ENCODE measurements around the gene RNU1-3.
"Not testable (repeated sequence)": the region's sequence is repeated elsewhere in the genome, so short reads cannot be mapped to it uniquely, and the experiment has no call there.

Gene RNU1-3

DNA sequence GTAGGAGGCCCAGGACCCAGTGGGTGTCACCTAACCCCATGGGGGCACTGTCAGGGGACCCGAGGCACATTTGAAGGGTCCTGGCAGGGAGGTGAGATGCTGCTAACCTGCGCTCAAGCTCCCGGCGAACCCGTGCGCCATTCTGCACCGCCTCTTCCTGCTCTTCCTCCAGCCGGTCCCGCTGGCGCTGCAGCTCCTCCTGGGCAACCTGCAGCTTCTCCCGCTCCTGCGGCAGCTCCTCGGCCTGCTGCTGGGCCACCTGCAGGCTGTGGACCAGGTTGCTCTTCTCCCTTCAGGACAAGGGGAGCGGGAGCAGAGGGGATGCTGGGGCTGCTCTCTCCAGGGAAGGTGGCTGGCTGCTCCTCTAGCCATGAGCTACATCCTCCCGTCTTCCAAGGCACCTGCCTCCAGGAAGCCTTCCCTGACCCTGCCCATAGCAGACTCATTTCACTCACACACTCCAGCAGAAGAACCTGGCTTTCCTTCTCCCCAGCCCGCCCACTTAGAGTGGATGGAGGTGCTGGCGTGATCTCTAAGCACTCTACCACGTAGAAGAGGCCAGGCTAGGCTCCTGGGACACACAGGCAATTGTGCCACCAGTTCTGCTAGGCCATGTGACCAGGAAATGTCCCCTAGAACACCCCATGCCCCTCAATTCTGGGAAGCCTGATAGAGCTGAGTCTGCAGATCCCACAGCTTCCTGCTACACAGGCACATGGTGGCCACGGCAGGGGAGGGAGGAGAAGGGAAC is 38.2 kb downstream of the RNU1-3 start:
- Histone ChIP-seq H4K91ac (ENCODE audit: low read length) (peak overlapping the region; percentile 10), H3K9me3 (ENCODE audit: control insufficient read depth, low read length) (no peaks in the 10 kb centered on the region), H4K8ac (ENCODE audit: low read length) (no peak overlapping the region), H3K4me2 (ENCODE audit: low read length, poor library complexity, severe bottlenecking) (no peak overlapping the region), H3K4me1 (ENCODE audit: control insufficient read depth, insufficient read depth, low read depth, low read length) (peaks cover 7% of the 10 kb centered on the region), H3K27ac (ENCODE audit: low read length, poor library complexity, severe bottlenecking) (no peak overlapping the region), H3K36me3 (ENCODE audit: control insufficient read depth in 1 of 2, insufficient read depth in 2 of 2, low read depth in 1 of 2, low read length in 2 of 2) (peaks cover 73 to 85% of the 10 kb centered on the region in 2 experiments), H3K4ac (ENCODE audit: low read depth in 1 of 2, low read length in 2 of 2) (no peak overlapping the region), H3K27me3 (ENCODE audit: control insufficient read depth in 1 of 2, insufficient read depth in 1 of 2, low read length in 2 of 2) (no peaks in the 10 kb centered on the region), H3K18ac (ENCODE audit: low read depth in 1 of 2, low read length in 2 of 2) (no peak overlapping the region), H3K14ac (ENCODE audit: low read length in 2 of 2) (no peak overlapping the region), H2BK5ac (ENCODE audit: low read depth, low read length, poor library complexity, severe bottlenecking) (no peak overlapping the region), H3K23ac (ENCODE audit: low read length in 2 of 2) (peak overlapping the region in 1 of 2 experiments; percentile 2), H3K9ac (ENCODE audit: low read length) (no peak overlapping the region), H2BK12ac (ENCODE audit: low read length in 2 of 2) (no peak overlapping the region), H2AFZ (ENCODE audit: low read depth, low read length) (no peak overlapping the region), H2AK5ac (ENCODE audit: low read length, severe bottlenecking) (no peak overlapping the region), H2BK120ac (ENCODE audit: low read depth, low read length) (no peak overlapping the region), H2BK15ac (ENCODE audit: low read depth, poor library complexity, severe bottlenecking) (no peak overlapping the region), H3K4me3 (ENCODE audit: insufficient read depth in 1 of 2, low read depth in 1 of 2, low read length in 2 of 2) (no peak overlapping the region), H3K79me1 (replicated peaks; ENCODE audit: low read length, poor library complexity, severe bottlenecking) (peaks cover 25% of the 10 kb centered on the region)
- no peak for DNase-seq
- 95% methylated on average over 19 of the region's 19 CpGs for WGBS

DNA sequence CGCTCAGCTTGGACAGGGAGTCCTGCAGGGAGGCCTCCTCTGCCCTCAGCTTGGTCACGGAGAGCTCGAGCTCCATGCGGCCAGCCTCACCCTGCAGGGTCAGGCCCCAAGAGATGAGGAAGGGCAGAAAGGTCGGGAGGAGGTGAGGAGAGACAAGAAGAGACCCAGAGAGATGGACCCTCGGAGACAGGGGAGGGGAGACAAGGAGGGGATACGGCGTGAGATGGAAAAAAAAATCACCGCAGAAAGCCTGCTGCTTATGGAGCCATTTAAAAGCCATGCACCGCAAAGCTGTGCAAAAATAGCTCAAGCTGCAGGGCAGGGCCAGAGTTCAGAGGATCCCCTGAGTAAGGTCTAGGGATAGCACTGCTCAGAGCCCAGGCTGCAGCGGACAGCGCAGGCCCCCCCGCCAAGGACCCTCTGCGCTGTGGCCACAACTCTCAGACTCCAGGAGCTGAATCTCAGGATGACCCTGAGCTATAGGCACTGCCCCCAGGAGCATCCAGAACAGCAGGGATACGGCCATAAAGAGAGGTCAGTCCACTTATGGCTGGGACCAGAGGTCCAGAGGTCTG is 40.3 kb downstream of the RNU1-3 start:
- 90% methylated on average over 14 of the region's 15 CpGs for WGBS
- H4K8ac ChIP-seq (ENCODE audit: low read length); H2BK5ac ChIP-seq (ENCODE audit: low read depth, low read length, poor library complexity, severe bottlenecking); H3K4me1 ChIP-seq (ENCODE audit: control insufficient read depth, insufficient read depth, low read depth, low read length); H3K4ac ChIP-seq (ENCODE audit: low read depth in 1 of 2, low read length in 2 of 2); H2AK5ac ChIP-seq (ENCODE audit: low read length, severe bottlenecking); H3K27me3 ChIP-seq (ENCODE audit: control insufficient read depth in 1 of 2, insufficient read depth in 1 of 2, low read length in 2 of 2); H2BK12ac ChIP-seq (ENCODE audit: low read length in 2 of 2); H3K4me2 ChIP-seq (ENCODE audit: low read length, poor library complexity, severe bottlenecking); H3K23ac ChIP-seq (ENCODE audit: low read length in 2 of 2); H2BK120ac ChIP-seq (ENCODE audit: low read depth, low read length); H2AFZ ChIP-seq (ENCODE audit: low read depth, low read length); H3K9me3 ChIP-seq (ENCODE audit: control insufficient read depth, low read length); H3K27ac ChIP-seq (ENCODE audit: low read length, poor library complexity, severe bottlenecking); H3K14ac ChIP-seq (ENCODE audit: low read length in 2 of 2); H4K91ac ChIP-seq (ENCODE audit: low read length); H2BK15ac ChIP-seq (ENCODE audit: low read depth, poor library complexity, severe bottlenecking); H3K4me3 ChIP-seq (ENCODE audit: insufficient read depth in 1 of 2, low read depth in 1 of 2, low read length in 2 of 2); DNase-seq; H3K18ac ChIP-seq (ENCODE audit: low read depth in 1 of 2, low read length in 2 of 2); H3K9ac ChIP-seq (ENCODE audit: low read length): not testable (repeated sequence)
- Histone ChIP-seq H3K79me1 (replicated peaks; ENCODE audit: low read length, poor library complexity, severe bottlenecking) (peaks cover 13% of the 10 kb centered on the region), H3K36me3 (ENCODE audit: control insufficient read depth in 1 of 2, insufficient read depth in 2 of 2, low read depth in 1 of 2, low read length in 2 of 2) (peaks cover 61 to 80% of the 10 kb centered on the region in 2 experiments)

- 97% methylated on average over 25 of the region's 25 CpGs for WGBS
- DNase-seq: no peak
- Histone ChIP-seq H3K18ac (ENCODE audit: low read depth in 1 of 2, low read length in 2 of 2) (no peak overlapping the region), H2BK5ac (ENCODE audit: low read depth, low read length, poor library complexity, severe bottlenecking) (no peak overlapping the region), H2AFZ (ENCODE audit: low read depth, low read length) (no peak overlapping the region), H3K27ac (ENCODE audit: low read length, poor library complexity, severe bottlenecking) (no peak overlapping the region), H4K8ac (ENCODE audit: low read length) (no peak overlapping the region), H3K4me2 (ENCODE audit: low read length, poor library complexity, severe bottlenecking) (no peak overlapping the region), H2BK120ac (ENCODE audit: low read depth, low read length) (no peak overlapping the region), H3K4me1 (ENCODE audit: control insufficient read depth, insufficient read depth, low read depth, low read length) (peaks cover 10% of the 10 kb centered on the region), H3K23ac (ENCODE audit: low read length in 2 of 2) (no peak overlapping the region), H3K36me3 (ENCODE audit: control insufficient read depth in 1 of 2, insufficient read depth in 2 of 2, low read depth in 1 of 2, low read length in 2 of 2) (peaks cover 54 to 77% of the 10 kb centered on the region in 2 experiments), H3K79me1 (replicated peaks; ENCODE audit: low read length, poor library complexity, severe bottlenecking) (peaks cover 8% of the 10 kb centered on the region), H2BK12ac (ENCODE audit: low read length in 2 of 2) (no peak overlapping the region), H3K9ac (ENCODE audit: low read length) (no peak overlapping the region), H2AK5ac (ENCODE audit: low read length, severe bottlenecking) (no peak overlapping the region), H3K4me3 (ENCODE audit: insufficient read depth in 1 of 2, low read depth in 1 of 2, low read length in 2 of 2) (no peak overlapping the region), H3K14ac (ENCODE audit: low read length in 2 of 2) (no peak overlapping the region), H2BK15ac (ENCODE audit: low read depth, poor library complexity, severe bottlenecking) (no peak overlapping the region), H4K91ac (ENCODE audit: low read length) (no peak overlapping the region), H3K9me3 (ENCODE audit: control insufficient read depth, low read length) (no peaks in the 10 kb centered on the region), H3K27me3 (ENCODE audit: control insufficient read depth in 1 of 2, insufficient read depth in 1 of 2, low read length in 2 of 2) (no peaks in the 10 kb centered on the region), H3K4ac (ENCODE audit: low read depth in 1 of 2, low read length in 2 of 2) (no peak overlapping the region)
Observed at GRCh38 chr1:16625497-16626408, 41.0 kb downstream of the RNU1-3 start.

Data from mesenchymal stem cell (in vitro differentiated cells and primary cell).